ENCODE data around the gene RTCA.

The RTCA gene

GRCh38 chr1:100304921-100305320 lies 38.9 kb downstream of the RTCA start:
- H3K27ac ChIP-seq (replicated peaks): no peak overlapping the region
- no peak overlapping the region for H3K4me3 ChIP-seq (replicated peaks; ENCODE audit: insufficient read depth, low read length)
- H3K27me3 ChIP-seq (ENCODE audit: insufficient read depth, poor library complexity, severe bottlenecking): no peaks in the 10 kb centered on the region
- TF ChIP-seq SPI1 (IDR thresholded peaks at IDR 0.05; ENCODE audit: borderline replicate concordance, low read depth) (no peak), CTCF (IDR thresholded peaks at IDR 0.05; ENCODE audit: insufficient read depth, low read length) (no peak), GABPA (IDR thresholded peaks at IDR 0.05; ENCODE audit: low read depth) (no peak)
- DNase-seq (ENCODE audit: low read depth in 1 of 2, low spot score in 1 of 2): no peak

GRCh38 chr1:100305954-100306353 lies 39.9 kb downstream of the RTCA start:
- TF ChIP-seq GABPA (IDR thresholded peaks at IDR 0.05; ENCODE audit: low read depth) (no peak), REST (IDR thresholded peaks at IDR 0.05; ENCODE audit: insufficient replicate concordance, low read depth) (no peak), POLR2AphosphoS5 (IDR thresholded peaks at IDR 0.05; ENCODE audit: low read depth) (no peak), SPI1 (IDR thresholded peaks at IDR 0.05; ENCODE audit: borderline replicate concordance, low read depth) (no peak), CTCF (IDR thresholded peaks at IDR 0.05; ENCODE audit: insufficient read depth, low read length) (no peak)
- Histone ChIP-seq H3K4me3 (replicated peaks; ENCODE audit: insufficient read depth, low read length) (no peak overlapping the region), H3K27me3 (ENCODE audit: insufficient read depth, poor library complexity, severe bottlenecking) (no peaks in the 10 kb centered on the region), H3K27ac (replicated peaks) (no peak overlapping the region)
- no peak for DNase-seq (ENCODE audit: low read depth in 1 of 2, low spot score in 1 of 2)

GRCh38 chr1:100306735-100307313 lies 40.8 kb downstream of the RTCA start:
- no peaks in the 10 kb centered on the region for H3K27me3 ChIP-seq (ENCODE audit: insufficient read depth, poor library complexity, severe bottlenecking)

GRCh38 chr1:100308777-100309176 lies 42.8 kb downstream of the RTCA start:
- no peak overlapping the region for H3K4me3 ChIP-seq (replicated peaks; ENCODE audit: insufficient read depth, low read length)
- H3K27me3 ChIP-seq (ENCODE audit: insufficient read depth, poor library complexity, severe bottlenecking): no peaks in the 10 kb centered on the region
- DNase-seq (ENCODE audit: low read depth in 1 of 2, low spot score in 1 of 2): no peak
- H3K27ac ChIP-seq (replicated peaks): no peak overlapping the region
- TF ChIP-seq SPI1 (IDR thresholded peaks at IDR 0.05; ENCODE audit: borderline replicate concordance, low read depth) (no peak), REST (IDR thresholded peaks at IDR 0.05; ENCODE audit: insufficient replicate concordance, low read depth) (no peak), CTCF (IDR thresholded peaks at IDR 0.05; ENCODE audit: insufficient read depth, low read length) (no peak), GABPA (IDR thresholded peaks at IDR 0.05; ENCODE audit: low read depth) (no peak), POLR2AphosphoS5 (IDR thresholded peaks at IDR 0.05; ENCODE audit: low read depth) (no peak)

More at GRCh38 chr1:100306735-100307313, 40.8 kb downstream of the RTCA start:
- no peak overlapping the region for H3K4me3 ChIP-seq (replicated peaks; ENCODE audit: insufficient read depth, low read length)
- H3K27ac ChIP-seq (replicated peaks): no peak overlapping the region
- no peak for TF ChIP-seq CTCF (IDR thresholded peaks at IDR 0.05; ENCODE audit: insufficient read depth, low read length)
- DNase-seq (ENCODE audit: low read depth in 1 of 2, low spot score in 1 of 2): no peak

Data from HL-60 (cell line).